ENCODE measurements around the gene DENND10.

DENND10 gene

GRCh38 chr10:119103903-119104653 lies at the start of gene DENND10:
TSS of gene DENND10 (plus strand) at chr10:119104113. CDS start at chr10:119104143, 30 bp downstream.
- peak within 1 kb of the TSS; percentile 10 for H3K27ac Mint-ChIP-seq
- H3K36me3 Mint-ChIP-seq (ENCODE audit: low read depth): peaks cover 19% of the 10 kb centered on the region
- peak; percentile 85 for DNase-seq
- peaks cover 8% of the 10 kb centered on the region for H3K27me3 Mint-ChIP-seq (ENCODE audit: low read depth, poor library complexity)
- no peaks in the 10 kb centered on the region for H3K9me3 Mint-ChIP-seq
- H3K4me1 Mint-ChIP-seq: peaks cover 33% of the 10 kb centered on the region
- no peak for TF ChIP-seq CTCF (IDR thresholded peaks at IDR 0.05)
- peak within 1 kb of the TSS; percentile 88 for H3K4me3 Mint-ChIP-seq

- Mint-ChIP-seq H3K4me1 (no peaks in the 10 kb centered on the region), H3K36me3 (ENCODE audit: low read depth) (peaks cover 99% of the 10 kb centered on the region), H3K9me3 (peaks cover 8% of the 10 kb centered on the region), H3K4me3 (no peak overlapping the region), H3K27me3 (ENCODE audit: low read depth, poor library complexity) (no peaks in the 10 kb centered on the region), H3K27ac (no peak overlapping the region)
- no peak for TF ChIP-seq CTCF (IDR thresholded peaks at IDR 0.05)
- no peak for DNase-seq
Observed at GRCh38 chr10:119055472-119055871, 48.4 kb upstream of the DENND10 start.

GRCh38 chr10:119058010-119058409 lies 45.9 kb upstream of the DENND10 start:
- Mint-ChIP-seq H3K4me3 (no peak overlapping the region), H3K9me3 (peaks cover 8% of the 10 kb centered on the region), H3K36me3 (ENCODE audit: low read depth) (peaks cover 95% of the 10 kb centered on the region), H3K27me3 (ENCODE audit: low read depth, poor library complexity) (no peaks in the 10 kb centered on the region), H3K27ac (peak overlapping the region; percentile 92), H3K4me1 (no peaks in the 10 kb centered on the region)
- no peak for DNase-seq
- no peak for TF ChIP-seq CTCF (IDR thresholded peaks at IDR 0.05)

GRCh38 chr10:119059557-119059956 lies 44.4 kb upstream of the DENND10 start:
- TF ChIP-seq CTCF (IDR thresholded peaks at IDR 0.05): no peak
- Mint-ChIP-seq H3K36me3 (ENCODE audit: low read depth) (peaks cover 95% of the 10 kb centered on the region), H3K9me3 (no peaks in the 10 kb centered on the region), H3K27ac (peak overlapping the region; percentile 23), H3K27me3 (ENCODE audit: low read depth, poor library complexity) (no peaks in the 10 kb centered on the region), H3K4me1 (no peaks in the 10 kb centered on the region), H3K4me3 (no peak overlapping the region)
- DNase-seq: no peak

GRCh38 chr10:119060107-119060506 lies 43.8 kb upstream of the DENND10 start:
- Mint-ChIP-seq H3K4me3 (no peak overlapping the region), H3K36me3 (ENCODE audit: low read depth) (peaks cover 95% of the 10 kb centered on the region)

More at GRCh38 chr10:119060107-119060506, 43.8 kb upstream of the DENND10 start:
- Mint-ChIP-seq H3K27ac (no peak overlapping the region), H3K27me3 (ENCODE audit: low read depth, poor library complexity) (no peaks in the 10 kb centered on the region), H3K9me3 (no peaks in the 10 kb centered on the region), H3K4me1 (no peaks in the 10 kb centered on the region)
- DNase-seq: no peak
- TF ChIP-seq CTCF (IDR thresholded peaks at IDR 0.05): no peak
